GM21515 (cell line): ENCODE data around the gene SLC22A31.
A peak's percentile ranks its signal among the peaks of the same experiment; 100 is the strongest.

Source experiments
- ATAC-seq: cut with Tn5 transposase; IDR thresholded peaks from one replicate; pipeline ENCODE4 v1.9.1; 2021; ENCODE audit not compliant: unreplicated experiment

The SLC22A31 gene

DNA sequence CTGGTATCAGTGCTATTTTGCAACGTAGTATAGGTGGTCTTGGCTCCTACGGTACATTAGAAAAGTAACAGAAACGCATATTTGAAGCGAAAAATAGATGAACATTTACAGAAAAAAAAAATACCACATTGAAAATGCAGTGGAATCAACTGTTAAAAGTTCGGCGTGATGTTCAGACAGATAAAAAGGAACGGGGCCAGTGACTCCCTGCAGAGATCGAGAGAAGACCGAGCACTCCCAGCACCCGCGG, 16.7 kb upstream of the SLC22A31 start:
- ATAC-seq, result no peak

DNA sequence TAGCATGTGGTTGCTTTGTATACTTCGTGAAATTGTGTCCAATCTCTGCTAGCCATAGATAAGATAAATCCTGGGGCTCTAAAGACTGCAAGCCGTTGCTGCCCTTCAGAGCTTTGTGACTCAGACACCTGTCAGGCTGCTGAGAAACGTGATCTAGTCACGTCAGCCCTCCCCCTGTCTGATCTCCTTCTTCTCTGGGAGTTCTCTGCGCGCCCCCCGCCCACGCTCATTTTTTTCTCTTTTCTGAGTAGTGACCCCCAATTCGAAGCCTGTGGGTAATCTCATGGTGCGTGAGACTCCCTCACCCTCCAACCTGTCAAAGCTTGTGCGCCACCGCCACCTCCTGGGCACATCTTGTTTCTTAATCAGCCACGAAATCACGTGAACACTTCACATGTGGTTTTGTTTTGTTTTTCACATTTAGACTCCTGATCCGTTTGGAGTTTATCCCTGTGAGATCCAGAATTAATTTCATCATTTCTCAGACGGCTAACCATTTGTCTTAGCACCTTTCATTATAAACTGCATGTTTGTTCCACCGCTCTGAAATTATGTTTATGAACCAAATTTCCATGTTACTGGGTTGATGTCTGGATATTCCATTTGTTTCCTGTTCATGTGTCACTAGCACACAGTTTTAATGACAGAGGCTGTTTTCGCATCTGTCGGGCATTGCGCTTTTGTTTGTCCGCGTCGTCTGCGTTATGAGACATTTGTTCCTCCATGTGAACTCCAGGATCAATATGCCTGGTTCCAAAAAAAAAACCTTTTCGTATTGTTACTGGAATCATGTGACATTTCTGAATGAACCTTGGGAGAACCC, 16.2 kb upstream of the SLC22A31 start:
- ATAC-seq, result peak; percentile 44

DNA sequence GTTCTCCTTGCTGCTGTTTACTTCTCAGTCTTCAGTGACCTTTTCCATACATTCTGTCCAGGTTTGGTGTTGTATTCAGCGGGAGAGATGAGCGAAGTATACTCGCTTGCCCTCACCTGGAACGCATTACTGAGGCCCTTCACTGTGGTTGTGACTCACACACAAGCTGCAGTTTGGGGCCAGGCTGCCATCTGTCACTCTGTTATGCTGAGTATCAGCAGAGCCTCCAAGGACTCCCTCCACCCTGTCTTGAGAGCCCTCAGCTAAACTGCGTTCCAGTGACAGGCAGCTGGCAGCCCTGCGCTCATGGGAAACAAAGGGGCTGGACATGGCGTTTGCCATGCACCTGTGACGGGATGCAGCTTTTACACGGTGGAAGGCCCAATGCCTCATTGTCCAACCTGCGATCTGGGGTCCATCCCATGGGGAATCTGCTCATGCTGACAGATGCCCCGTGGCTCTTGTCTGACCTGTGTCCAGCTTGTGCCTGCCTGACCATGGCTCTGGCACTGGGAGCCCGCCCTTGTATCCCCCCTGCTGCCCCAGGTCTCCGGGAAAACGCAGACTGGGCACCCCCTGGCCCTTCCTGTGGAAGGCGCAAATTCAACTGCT, 10.7 kb upstream of the SLC22A31 start:
- no peak for ATAC-seq

DNA sequence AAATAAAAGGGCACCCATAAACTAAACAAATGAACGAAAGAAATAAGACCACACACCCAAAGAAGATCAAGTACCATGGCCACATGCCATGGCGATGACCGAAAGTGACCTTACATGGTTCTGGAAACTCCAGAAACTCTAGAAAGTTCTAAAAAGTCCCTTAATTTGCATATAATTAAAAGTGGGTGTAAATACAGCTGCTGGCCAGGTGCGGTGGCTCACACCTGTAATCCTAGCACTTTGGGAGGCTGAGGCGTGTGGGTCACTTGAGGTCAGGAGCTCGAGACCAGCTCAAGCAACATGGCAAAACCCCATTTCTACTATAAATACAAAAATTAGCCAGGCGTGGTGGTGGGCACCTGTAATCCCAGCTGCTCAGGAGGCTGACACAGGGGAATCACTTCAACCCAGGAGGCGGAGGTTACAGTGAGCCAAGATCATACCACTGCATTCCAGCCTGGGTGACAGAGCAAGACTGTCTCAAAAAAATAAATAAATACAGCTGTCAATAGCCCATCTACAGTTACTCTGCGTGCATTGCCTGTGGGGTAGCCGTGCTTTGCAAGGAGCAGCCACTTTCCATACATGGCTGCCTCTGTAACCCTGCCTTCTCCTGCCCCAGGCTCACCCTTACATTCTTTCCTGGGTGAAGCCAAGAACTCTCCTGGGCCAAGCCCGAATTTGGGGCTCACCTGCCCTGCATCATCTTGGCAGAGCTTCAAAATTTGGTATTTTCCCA, 10.0 kb upstream of the SLC22A31 start:
- ATAC-seq, result no peak

DNA sequence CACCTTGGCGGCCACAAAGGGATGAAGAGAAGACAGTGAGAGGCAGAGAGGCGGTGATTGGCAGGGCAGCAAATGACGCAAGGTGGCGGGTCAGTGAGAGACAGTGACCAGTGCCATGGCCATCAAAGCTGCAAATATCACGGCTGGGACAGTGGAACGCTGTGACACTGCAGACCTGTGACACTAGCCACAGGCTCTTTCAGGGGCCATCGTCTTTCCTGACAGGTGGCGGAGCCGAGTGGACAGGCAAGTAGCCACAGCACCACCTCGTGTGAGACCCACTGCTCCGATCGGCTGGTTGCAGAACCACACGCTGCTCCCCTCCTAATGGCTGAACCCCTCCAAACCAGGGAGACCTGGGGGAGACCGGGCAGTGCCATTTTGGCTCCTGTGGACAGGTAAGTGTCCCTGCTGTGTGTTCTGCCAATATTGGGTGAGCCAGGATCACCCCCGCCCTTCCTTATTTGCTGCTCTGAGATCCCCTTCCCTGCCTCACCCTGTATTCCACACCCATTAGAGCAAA, 9.2 kb upstream of the SLC22A31 start:
- no peak for ATAC-seq

DNA sequence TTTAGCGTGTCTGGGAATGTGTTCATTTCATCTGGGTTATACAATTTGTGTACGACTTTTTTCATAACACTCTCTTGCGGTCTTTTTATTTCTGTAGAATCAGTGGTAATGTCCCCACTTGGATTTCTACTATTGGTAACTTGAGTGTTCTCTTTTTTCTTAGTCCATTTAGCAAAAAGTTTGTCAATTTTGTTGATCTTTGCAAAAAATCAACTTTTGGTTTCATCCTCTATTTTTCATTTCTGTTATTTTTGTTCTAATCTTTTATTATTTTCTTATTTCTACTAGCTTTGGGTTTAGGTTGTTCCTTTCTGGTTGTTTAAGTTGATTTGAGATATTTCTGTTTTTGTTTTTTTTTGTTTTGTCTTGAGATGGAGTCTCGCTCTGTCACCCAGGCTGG, 7.7 kb upstream of the SLC22A31 start:
- no peak for ATAC-seq

DNA sequence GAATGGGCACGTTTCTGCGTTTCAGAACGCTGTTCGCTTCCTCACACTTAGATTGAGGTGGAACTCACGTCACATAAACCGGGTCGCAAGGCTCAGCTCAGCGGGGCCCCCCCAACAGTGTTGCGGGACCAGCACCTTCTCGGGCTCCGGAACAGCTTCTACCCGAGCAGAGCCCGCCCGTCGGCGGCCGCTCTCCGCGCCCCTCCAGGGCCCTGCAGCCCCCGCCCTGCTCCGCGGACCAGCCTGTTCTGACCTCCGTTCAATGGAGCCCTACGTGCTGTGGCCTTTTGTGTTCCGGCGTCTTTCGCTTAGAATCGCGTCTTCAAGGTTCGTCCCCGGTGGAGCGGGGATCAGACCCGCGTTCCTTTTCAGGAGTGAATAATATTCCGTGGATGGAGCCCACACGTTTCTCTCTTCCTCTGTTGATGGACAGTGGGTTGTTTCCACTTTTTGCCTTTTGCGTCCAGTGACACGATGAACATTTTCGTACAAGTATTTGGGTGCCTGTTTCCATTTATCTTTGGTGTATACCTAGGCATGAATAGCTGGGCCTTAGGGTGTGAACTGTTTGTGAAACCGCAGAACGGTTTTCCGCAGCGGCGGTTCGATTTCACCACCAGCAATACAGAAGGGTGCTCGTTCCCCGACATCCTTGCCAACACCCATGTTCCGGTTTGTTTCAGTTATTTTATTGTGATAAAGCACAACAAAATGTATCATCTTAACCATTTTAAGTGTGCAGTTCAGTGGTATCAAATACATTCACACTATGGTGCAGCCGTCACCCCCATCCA, 2.3 kb upstream of the SLC22A31 start:
- no peak for ATAC-seq

DNA sequence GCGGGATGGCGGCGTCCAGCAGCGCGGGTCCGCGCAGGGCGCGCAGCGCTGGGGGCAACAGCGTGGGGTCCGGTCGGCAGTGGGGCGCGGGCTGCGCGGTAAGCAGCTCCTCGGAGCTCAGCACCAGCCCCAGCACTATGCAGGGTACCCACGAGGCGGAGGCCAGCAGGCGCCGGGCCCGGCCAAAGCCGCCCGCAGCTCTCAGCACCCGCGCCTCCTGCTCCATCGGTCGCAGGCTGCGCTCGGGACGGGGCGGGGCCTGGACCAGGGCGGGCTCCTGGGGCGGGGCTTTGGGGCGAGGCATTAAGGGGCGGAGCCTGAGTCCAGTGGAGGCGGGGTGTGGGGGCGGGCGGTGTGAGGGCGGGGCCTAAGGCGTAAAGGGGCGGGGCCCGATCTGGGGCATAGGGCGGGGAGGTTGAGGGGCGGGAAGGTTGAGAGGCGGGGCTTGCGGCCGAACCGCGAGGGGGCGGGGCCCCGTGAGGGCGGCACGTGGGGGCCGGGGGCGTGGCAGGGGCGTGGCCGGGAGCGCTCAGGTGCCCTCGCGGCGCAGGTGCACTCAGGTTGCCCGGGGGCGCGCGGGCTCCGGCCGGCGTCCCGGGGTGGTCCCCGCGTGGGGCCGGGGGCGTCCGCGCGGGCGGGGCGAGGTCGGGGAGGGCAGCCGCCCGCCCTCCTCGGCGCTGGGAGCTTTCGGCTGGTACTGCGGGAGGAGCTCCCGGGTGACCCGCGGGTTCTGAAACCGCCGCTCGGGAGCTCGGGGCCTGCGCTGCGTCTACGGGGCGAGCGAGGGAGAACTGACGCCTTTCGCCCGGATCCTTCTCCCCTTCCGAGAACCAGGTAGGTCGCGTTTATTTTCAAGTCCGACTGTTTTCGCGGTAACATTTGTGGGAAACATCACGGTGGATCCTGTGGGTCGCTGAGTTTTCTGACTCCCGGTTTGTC, 1.4 kb upstream of the SLC22A31 start:
- ATAC-seq, result no peak

DNA sequence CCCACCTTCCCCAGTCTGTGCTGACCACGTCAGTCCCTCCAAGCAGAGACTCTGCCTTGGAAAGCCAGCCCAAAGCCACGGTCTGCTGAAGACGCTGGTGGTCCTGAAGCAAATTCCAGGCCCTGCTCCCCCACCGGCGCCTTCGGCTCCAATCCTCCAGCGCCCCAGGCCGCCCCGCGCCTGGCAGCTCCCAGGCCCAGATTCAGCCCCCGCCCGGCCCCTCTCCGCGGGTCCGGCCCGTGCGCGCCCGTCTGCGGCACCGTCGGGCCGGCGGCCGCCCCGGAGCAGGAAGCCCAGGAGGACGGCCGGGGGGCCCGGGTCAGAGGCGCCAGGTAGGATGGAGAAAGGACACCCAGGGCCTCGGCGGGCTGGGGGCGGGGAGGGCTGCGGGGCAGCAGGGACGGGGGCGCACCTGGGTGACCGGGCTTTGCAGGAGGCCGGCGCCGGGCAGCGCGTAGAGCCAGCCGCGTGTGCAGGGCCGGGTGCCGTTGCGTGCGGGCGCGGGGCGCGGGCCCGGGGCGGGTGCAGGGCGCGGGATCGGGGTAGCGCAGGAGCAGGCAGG, 594 bp upstream of the SLC22A31 start:
- no peak for ATAC-seq

DNA sequence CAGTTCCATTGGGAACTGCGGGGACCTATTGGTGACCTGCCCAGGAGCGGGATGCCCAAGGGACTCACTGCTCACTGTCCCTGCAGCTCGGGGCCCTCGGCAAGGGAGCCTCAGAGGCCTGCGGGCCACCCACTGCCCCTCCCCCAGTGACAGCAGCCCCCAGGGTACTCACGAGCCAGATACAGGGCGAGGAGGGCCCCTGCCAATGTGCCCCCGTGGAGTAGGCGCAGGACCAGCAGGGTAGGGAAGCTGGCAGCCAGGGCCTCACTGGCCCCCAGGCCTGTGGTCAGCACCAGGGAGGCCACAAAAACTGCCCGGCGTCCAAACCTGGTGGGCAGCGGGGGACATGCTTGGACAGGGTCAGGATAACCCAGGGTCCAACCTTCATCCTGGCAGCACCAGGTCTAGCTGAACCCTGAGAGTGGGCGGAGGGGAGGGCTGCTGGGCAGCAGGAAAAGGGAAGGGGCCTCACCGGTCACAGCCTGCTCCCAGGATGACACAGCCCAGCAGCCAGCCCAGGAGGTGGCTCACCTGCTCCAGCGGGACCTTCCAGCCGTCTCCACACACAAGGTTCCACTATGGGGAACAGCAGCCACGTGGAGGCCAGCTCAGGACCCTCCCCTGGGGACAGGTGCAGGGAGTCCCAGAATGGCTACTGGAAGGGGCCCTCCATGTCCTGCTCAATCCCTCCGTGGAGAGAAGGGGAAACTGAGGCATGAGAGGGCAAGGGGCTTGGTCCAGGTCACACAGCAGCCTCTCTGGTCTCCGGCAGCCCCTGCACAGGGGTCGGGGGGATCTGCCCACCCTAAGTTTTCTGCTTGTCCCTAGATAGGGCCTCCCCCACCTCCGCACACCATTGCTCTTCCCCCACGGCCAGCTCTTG, 855 bp downstream of the SLC22A31 start:
- no peak for ATAC-seq

DNA sequence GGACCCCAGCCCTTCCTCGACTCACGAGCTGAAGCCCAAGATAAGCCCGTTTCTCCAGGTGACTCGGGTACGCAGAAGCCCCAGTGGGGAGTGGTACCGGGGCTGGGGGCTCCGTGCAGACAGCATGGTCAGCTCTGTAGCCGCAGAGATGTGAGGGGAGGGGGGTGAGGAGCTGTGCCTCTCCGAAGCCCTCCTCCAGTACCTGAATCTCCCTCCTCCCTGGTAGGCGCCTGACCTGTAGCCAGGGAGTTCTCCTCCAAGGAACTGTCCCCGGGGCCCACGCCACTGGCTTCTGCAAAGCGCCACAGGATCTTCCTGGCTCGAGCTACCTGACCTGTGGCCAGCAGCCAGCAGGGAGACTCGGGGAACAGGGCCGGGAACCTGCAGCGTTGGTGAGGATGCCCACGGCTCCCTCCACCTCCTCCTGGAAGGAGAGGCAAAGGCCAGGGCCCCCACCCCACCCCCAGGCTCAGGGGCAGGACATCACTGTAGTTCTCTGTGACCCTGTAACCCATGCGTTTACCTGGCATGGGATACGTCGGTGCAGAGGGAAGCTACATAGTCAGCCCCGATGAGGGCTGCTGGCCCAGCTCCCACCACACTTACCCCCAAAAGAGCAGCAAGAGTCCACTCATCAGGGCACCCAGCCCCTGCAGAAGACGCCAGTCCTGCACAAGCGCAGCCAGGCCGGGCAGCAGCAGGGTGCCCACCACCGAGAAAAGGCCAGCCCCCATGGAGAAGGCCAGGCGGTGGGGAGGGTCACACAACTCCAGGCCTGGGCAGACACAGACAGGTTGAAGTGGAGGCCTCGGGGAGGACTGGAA, 1.7 kb downstream of the SLC22A31 start:
- ATAC-seq, result no peak

DNA sequence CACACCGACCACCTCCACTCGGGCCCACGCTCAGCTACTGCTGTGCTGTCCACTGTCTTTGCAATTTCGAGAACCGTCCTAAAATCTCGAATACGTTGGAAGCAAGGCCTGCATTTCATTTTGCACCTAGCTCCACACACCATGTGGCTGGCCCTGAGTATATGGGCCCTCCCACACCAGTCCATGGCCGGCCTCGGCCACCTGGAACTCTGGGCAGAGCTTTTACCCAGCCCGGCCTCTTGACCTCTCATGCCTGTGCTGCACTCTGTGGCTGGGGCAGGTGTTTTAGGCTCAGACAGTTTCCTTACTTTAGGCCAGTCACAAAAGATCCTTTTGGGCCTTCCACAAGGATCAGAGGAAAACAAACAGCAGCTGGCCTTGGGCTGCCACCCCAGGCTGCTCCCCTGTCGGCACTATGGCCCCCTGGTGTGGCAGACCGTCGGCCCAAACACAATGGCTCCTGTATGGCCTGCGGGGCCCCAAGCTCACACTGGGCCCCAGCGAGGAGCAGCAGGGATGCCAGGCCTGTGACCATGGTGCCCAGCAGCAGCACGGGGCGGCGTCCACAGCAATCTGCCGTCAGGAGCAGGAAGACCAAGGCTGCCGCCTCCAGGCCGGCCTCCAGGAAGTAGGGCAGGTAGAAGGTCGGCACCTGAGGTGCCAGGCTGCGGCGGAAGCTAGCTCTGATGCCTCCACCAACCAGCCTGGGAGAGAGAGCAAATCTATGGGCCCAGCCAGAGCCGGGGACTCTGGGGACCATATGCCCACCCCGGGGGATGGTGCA, 2.5 kb downstream of the SLC22A31 start:
- no peak for ATAC-seq

DNA sequence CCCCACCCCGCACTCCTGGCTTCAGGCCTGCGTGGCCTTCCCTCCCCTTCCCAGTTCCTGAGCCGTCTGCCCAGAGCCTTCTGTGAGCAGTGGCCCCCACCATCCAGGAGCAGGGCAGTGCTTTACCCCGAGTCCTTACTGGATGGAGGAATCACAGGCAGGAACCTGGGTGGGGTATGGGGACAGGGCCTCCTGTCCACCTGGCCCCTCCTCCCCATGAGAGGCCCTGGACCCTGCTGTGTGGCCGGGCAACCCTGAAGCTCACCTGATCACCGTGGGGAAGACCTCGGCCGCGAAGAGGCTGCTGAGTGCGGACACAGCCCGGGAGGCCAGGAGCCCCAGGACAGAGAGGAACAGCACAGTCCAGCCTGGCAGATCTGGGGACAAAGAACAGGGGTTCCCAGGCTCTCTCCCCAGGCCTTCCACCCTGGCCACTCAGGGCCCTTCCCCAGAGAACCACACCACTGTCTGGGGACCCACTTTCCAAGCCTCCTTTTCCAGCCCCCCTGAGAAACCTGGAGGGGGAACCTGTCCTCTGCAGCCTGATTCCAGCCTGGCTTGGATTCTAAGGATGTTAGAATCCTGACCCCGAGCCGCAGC, 3.2 kb downstream of the SLC22A31 start:
- ATAC-seq, result no peak

DNA sequence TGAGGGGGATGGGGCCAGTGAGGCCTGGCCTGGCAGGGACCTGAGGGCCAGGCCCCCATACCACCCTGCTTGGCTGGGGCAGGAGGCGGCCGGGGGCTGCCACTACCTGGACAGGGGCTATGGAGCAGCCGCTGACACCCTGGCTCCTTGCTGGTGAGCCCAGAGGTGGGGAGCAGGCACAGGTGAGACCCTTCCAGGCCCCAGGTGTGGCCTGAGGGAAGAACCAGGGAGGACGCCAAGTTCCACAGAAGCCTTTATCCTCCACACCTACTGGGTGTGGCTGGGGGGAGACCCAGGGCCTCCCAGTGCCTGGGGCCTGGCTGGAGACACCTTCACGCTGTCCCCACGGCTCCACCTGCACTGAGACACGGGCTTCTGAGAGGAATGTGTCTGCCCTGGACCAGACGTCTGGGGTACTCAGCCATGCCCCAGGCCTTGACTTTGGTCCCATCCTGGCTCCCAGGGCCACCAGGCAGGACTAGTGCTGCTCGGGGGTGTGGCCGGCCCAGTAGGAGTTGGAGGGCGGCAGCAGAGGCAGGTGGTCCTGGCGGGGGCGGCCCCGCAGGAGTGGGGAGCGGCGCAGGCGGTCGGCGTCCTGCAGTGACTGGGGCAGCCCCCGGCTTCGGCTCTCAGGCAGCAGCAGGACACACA, 4.7 kb downstream of the SLC22A31 start:
- no peak for ATAC-seq

DNA sequence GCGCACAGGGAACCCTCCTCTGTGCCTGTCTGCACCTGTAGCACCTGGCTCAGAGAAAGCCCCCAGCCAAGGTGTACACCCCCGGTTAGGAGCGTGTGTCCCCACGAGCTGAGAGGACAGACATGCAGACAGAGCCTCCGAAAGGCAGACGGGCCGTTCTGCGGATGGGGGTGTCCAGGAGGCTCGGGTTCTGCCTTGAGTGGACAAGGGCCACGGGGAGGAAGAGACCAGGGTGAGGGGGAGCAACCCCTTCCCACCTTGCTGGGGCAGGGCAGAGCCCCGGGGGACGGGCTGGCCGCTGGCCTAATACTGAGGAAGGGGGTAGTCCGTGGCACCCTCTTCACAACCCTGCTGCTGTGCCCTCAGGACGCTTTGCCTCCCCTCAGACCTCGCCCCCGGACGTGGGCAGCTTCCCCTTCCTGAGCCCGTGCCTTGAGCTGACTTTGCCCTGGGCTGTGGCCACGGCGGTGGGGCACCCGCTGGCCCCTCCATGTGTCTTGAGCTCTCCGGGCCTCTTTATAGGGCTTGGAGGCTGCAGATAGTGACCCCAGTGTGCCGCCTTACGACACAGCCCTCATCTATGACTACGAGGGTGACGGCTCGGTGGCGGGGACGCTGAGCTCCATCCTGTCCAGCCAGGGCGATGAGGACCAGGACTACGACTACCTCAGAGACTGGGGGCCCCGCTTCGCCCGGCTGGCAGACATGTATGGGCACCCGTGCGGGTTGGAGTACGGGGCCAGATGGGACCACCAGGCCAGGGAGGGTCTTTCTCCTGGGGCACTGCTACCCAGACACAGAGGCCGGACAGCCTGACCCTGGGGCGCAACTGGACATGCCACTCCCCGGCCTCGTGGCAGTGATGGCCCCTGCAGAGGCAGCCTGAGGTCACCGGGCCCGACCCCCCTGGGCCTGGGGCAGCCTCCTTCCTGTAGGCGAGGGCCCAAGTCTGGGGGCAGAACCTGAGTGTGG, 5.7 kb downstream of the SLC22A31 start:
- ATAC-seq, result no peak
